Tibial artery (tissue), 4 donors: ENCODE measurements around the gene PTPRN2.

ENCODE experiments used
- DNase-seq, 2 donors: peaks; one replicate each; pipeline ENCODE4 v3.0.0-alpha.2; 2019
- H3K27ac ChIP-seq, 2 donors: fragments of 200-600 bp; sonication (generic) in 1 of 2; 1 replicate in 1 of 2; 2 replicates in 1 of 2; pipeline ENCODE4 v1.5.1; 2018 to 2019; ENCODE audit warnings: mild to moderate bottlenecking in 1 of 2
- H3K27me3 ChIP-seq, 2 donors: fragments of 200-600 bp; sonication (generic) in 1 of 2; one replicate each; pipeline versions ENCODE4 v1.5.1 to v1.6.0; 2016 to 2019
- H3K36me3 ChIP-seq, 3 donors: fragments of 200-600 bp; sonication (generic) in 2 of 3; one replicate each; pipeline ENCODE4 v1.5.1; 2016 to 2019; ENCODE audit warnings: mild to moderate bottlenecking in 2 of 3
- H3K4me1 ChIP-seq, 4 donors: fragments of 200-600 bp; sonication (generic) in 2 of 4; 1 replicate in 3 of 4; 2 replicates in 1 of 4; pipeline ENCODE4 v1.5.1; 2016 to 2019
- H3K4me3 ChIP-seq, 2 donors: fragments of 200-600 bp; sonication (generic) in 1 of 2; 1 replicate in 1 of 2; 2 replicates in 1 of 2; pipeline ENCODE4 v1.5.1; 2018 to 2019; ENCODE audit warnings: mild to moderate bottlenecking in 2 of 2
- H3K9me3 ChIP-seq, 3 donors: fragments of 200-600 bp; sonication (generic) in 1 of 3; one replicate each; pipeline ENCODE4 v1.5.1; 2016 to 2019
- CTCF ChIP-seq, 2 experiments: fragments of 200-600 bp in 1 of 2; fragments of 450-650 bp in 1 of 2; IDR thresholded peaks; one replicate each; pipeline ENCODE4 v1.5.1; 2017 to 2019; ENCODE audit warnings: antibody characterized with exemption in 2 of 2, mild to moderate bottlenecking in 1 of 2, moderate library complexity in 1 of 2
- intact Hi-C: fragments of 100-400 bp; cut with DNase I; formaldehyde crosslinking; loops from one replicate; pipeline ENCODE4 v1.15.0; 2023; ENCODE audit warnings: low total_unique reads

PTPRN2 gene

GRCh38 chr7:157656195-157656769 lies 931.3 kb downstream of the PTPRN2 start:
- intact Hi-C loops, result no loop called here
- TF ChIP-seq CTCF (IDR thresholded peaks at IDR 0.05), result no peak
- Histone ChIP-seq H3K27me3 (peaks cover 0 to 10% of the 10 kb centered on the region in 2 donors), H3K4me1 (no peaks in the 10 kb centered on the region), H3K4me3 (no peak overlapping the region), H3K9me3 (no peaks in the 10 kb centered on the region), H3K36me3 (no peaks in the 10 kb centered on the region), H3K27ac (no peak overlapping the region)
- peak in 1 of 2 donors; percentile 51 for DNase-seq

GRCh38 chr7:157654350-157654749 lies 933.3 kb downstream of the PTPRN2 start:
- Histone ChIP-seq H3K9me3 (peaks cover 0 to 5% (median 0%) of the 10 kb centered on the region in 3 donors), H3K4me1 (no peaks in the 10 kb centered on the region), H3K36me3 (no peaks in the 10 kb centered on the region), H3K4me3 (no peak overlapping the region), H3K27me3 (peaks cover 0 to 8% of the 10 kb centered on the region in 2 donors), H3K27ac (no peak overlapping the region)
- DNase-seq, result peak in 1 of 2 donors; percentile 51
- intact Hi-C loops, result no loop called here
- TF ChIP-seq CTCF (IDR thresholded peaks at IDR 0.05), result no peak

GRCh38 chr7:157653827-157654207 lies 933.8 kb downstream of the PTPRN2 start:
- intact Hi-C loops, result no loop called here
- no peak for TF ChIP-seq CTCF (IDR thresholded peaks at IDR 0.05)
- Histone ChIP-seq H3K4me1 (no peaks in the 10 kb centered on the region), H3K36me3 (no peaks in the 10 kb centered on the region), H3K27ac (no peak overlapping the region), H3K9me3 (peaks cover 0 to 5% (median 0%) of the 10 kb centered on the region in 3 donors), H3K27me3 (peaks cover 0 to 5% of the 10 kb centered on the region in 2 donors), H3K4me3 (no peak overlapping the region)
- DNase-seq, result peak in 1 of 2 donors; percentile 37

GRCh38 chr7:157652954-157653826 lies 934.4 kb downstream of the PTPRN2 start:
- no peak for TF ChIP-seq CTCF (IDR thresholded peaks at IDR 0.05)
- peak in 1 of 2 donors; percentile 46 for DNase-seq
- intact Hi-C loops, result no loop called here
- H3K36me3 ChIP-seq, result no peaks in the 10 kb centered on the region
- no peak overlapping the region for H3K4me3 ChIP-seq
- no peaks in the 10 kb centered on the region for H3K27me3 ChIP-seq
- H3K4me1 ChIP-seq, result no peaks in the 10 kb centered on the region
- peaks cover 0 to 5% (median 0%) of the 10 kb centered on the region in 3 donors for H3K9me3 ChIP-seq
- no peak overlapping the region for H3K27ac ChIP-seq

- Histone ChIP-seq H3K9me3 (peaks cover 0 to 5% (median 0%) of the 10 kb centered on the region in 3 donors), H3K27ac (no peak overlapping the region), H3K36me3 (no peaks in the 10 kb centered on the region), H3K27me3 (no peaks in the 10 kb centered on the region), H3K4me3 (no peak overlapping the region), H3K4me1 (no peaks in the 10 kb centered on the region)
- DNase-seq, result peak in 1 of 2 donors; percentile 43
- intact Hi-C loops, result no loop called here
- no peak for TF ChIP-seq CTCF (IDR thresholded peaks at IDR 0.05)
Measured at GRCh38 chr7:157652161-157652953, 935.3 kb downstream of the PTPRN2 start.
